Mesenchymal stem cell (in vitro differentiated cells and primary cell): ENCODE data around the gene COL4A1.

Experiments
- DNase-seq: peaks from one replicate; pipeline ENCODE4 v3.0.0-alpha.2; 2013
- H2AFZ ChIP-seq: one replicate; pipeline ENCODE4 v1.6.1; 2013; ENCODE audit warnings: low read depth, mild to moderate bottlenecking, control low read depth, inconsistent platforms, low read length, moderate library complexity
- H2AK5ac ChIP-seq: 2 replicates; pipeline ENCODE4 v1.6.1; 2013; ENCODE audit warnings: low read length, moderate library complexity, mild to moderate bottlenecking, inconsistent platforms; ENCODE audit not compliant: severe bottlenecking
- H2BK120ac ChIP-seq: one replicate; pipeline ENCODE4 v1.6.1; 2013; ENCODE audit warnings: low read depth, mild to moderate bottlenecking, inconsistent platforms, low read length, moderate library complexity
- H2BK12ac ChIP-seq, 2 experiments: one replicate each; pipeline ENCODE4 v1.6.1; 2013; ENCODE audit warnings: inconsistent platforms in 2 of 2, low read length in 2 of 2, mild to moderate bottlenecking in 2 of 2, moderate library complexity in 2 of 2, control low read depth in 1 of 2
- H2BK15ac ChIP-seq: one replicate; pipeline ENCODE4 v1.6.1; 2013; ENCODE audit warnings: mild to moderate bottlenecking, low read depth, inconsistent platforms; ENCODE audit not compliant: poor library complexity, severe bottlenecking
- H2BK5ac ChIP-seq: 2 replicates; pipeline ENCODE4 v1.6.1; 2013; ENCODE audit warnings: low read depth, mild to moderate bottlenecking, low read length, control low read depth, inconsistent platforms; ENCODE audit not compliant: poor library complexity, severe bottlenecking
- H3K14ac ChIP-seq, 2 experiments: one replicate each; pipeline ENCODE4 v1.6.1; 2013; ENCODE audit warnings: inconsistent platforms in 2 of 2, low read length in 2 of 2, control low read depth in 1 of 2, mild to moderate bottlenecking in 1 of 2, moderate library complexity in 1 of 2
- H3K18ac ChIP-seq, 2 experiments: one replicate each; pipeline ENCODE4 v1.6.1; 2013; ENCODE audit warnings: inconsistent platforms in 2 of 2, low read length in 2 of 2, control low read depth in 1 of 2, low read depth in 1 of 2, mild to moderate bottlenecking in 1 of 2
- H3K23ac ChIP-seq, 2 experiments: one replicate each; pipeline ENCODE4 v1.6.1; 2013; ENCODE audit warnings: inconsistent platforms in 2 of 2, low read length in 2 of 2, mild to moderate bottlenecking in 2 of 2, moderate library complexity in 2 of 2, control low read depth in 1 of 2
- H3K27ac ChIP-seq: 2 replicates; pipeline ENCODE4 v1.5.1; 2013; ENCODE audit warnings: mild to moderate bottlenecking, moderate library complexity, low read length, control low read depth, inconsistent platforms; ENCODE audit not compliant: poor library complexity, severe bottlenecking
- H3K27me3 ChIP-seq, 2 experiments: 2 replicates each; pipeline versions ENCODE4 v1.6.1 to v1.7.0; 2013; ENCODE audit warnings: low read length in 2 of 2, mild to moderate bottlenecking in 2 of 2, moderate library complexity in 2 of 2, control low read depth in 1 of 2, inconsistent platforms in 1 of 2; ENCODE audit not compliant: control insufficient read depth in 1 of 2, insufficient read depth in 1 of 2
- H3K36me3 ChIP-seq, 2 experiments: 2 replicates each; pipeline versions ENCODE4 v1.6.1 to v1.7.0; 2013; ENCODE audit warnings: low read length in 2 of 2, control low read depth in 1 of 2, inconsistent platforms in 1 of 2, low read depth in 1 of 2, mild to moderate bottlenecking in 1 of 2; ENCODE audit not compliant: insufficient read depth in 2 of 2, control insufficient read depth in 1 of 2
- H3K4ac ChIP-seq, 2 experiments: one replicate each; pipeline ENCODE4 v1.6.1; 2013; ENCODE audit warnings: inconsistent platforms in 2 of 2, low read length in 2 of 2, mild to moderate bottlenecking in 2 of 2, moderate library complexity in 2 of 2, control low read depth in 1 of 2, low read depth in 1 of 2
- H3K4me1 ChIP-seq: 2 replicates; pipeline ENCODE4 v1.6.1; 2013; ENCODE audit warnings: low read depth, low read length, control low read depth; ENCODE audit not compliant: control insufficient read depth, insufficient read depth
- H3K4me2 ChIP-seq: 2 replicates; pipeline ENCODE4 v1.6.1; 2013; ENCODE audit warnings: low read length, mild to moderate bottlenecking, inconsistent platforms; ENCODE audit not compliant: poor library complexity, severe bottlenecking
- H3K4me3 ChIP-seq, 2 experiments: 2 replicates each; pipeline versions ENCODE4 v1.5.1 to v1.7.0; 2013; ENCODE audit warnings: low read length in 2 of 2, mild to moderate bottlenecking in 2 of 2, control low read depth in 1 of 2, low read depth in 1 of 2; ENCODE audit not compliant: insufficient read depth in 1 of 2
- H3K79me1 ChIP-seq: replicated peaks from 2 replicates; pipeline ENCODE4 v1.6.1; 2013; ENCODE audit warnings: mild to moderate bottlenecking, control low read depth, low read length, inconsistent platforms; ENCODE audit not compliant: poor library complexity, severe bottlenecking
- H3K9ac ChIP-seq: 2 replicates; pipeline ENCODE4 v1.7.0; 2013; ENCODE audit warnings: mild to moderate bottlenecking, low read length, moderate library complexity
- H3K9me3 ChIP-seq: 2 replicates; pipeline ENCODE4 v1.7.0; 2013; ENCODE audit warnings: mild to moderate bottlenecking, low read length; ENCODE audit not compliant: control insufficient read depth
- H4K8ac ChIP-seq: one replicate; pipeline ENCODE4 v1.6.1; 2013; ENCODE audit warnings: inconsistent platforms, mild to moderate bottlenecking, low read length, moderate library complexity
- H4K91ac ChIP-seq: one replicate; pipeline ENCODE4 v1.6.1; 2013; ENCODE audit warnings: mild to moderate bottlenecking, low read length, inconsistent platforms
- WGBS: methylation state at CpG from one replicate; pipeline ENCODE4 v1.1.7; 2013; ENCODE audit warnings: mixed read lengths; 5-methylcytosine and 5-hydroxymethylcytosine counted together

The COL4A1 gene

DNA sequence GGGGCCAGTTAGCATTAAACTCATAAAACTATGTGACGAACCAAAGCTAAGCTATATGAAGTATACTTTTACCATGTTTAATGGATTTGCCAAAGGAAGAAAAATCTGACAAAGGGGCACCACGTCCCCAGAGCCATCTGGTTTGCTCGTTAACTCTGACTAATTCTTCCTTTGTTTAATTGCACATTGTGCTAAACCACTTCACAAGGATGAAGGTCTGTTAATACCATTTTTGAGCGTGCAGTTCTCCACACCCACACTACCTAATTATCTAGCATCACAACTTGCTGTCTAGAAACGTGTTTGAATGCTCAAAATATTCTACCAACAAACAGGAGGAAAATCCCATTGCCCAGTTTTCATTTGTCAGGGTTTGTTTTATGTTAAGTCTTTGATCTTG, 74.8 kb downstream of the COL4A1 start:
- Histone ChIP-seq H3K9ac (peak overlapping the region; percentile 82), H2BK120ac (no peak overlapping the region), H3K14ac (no peak overlapping the region), H3K23ac (no peak overlapping the region), H3K18ac (no peak overlapping the region), H3K79me1 (peaks cover 30% of the 10 kb centered on the region), H2AK5ac (no peak overlapping the region), H3K4me1 (peaks cover 23% of the 10 kb centered on the region), H3K9me3 (no peaks in the 10 kb centered on the region), H2BK15ac (no peak overlapping the region), H3K36me3 (peaks cover 0 to 40% of the 10 kb centered on the region in 2 experiments), H3K27me3 (no peaks in the 10 kb centered on the region), H2BK5ac (no peak overlapping the region), H4K8ac (no peak overlapping the region), H3K4me2 (no peak overlapping the region), H3K27ac (no peak overlapping the region), H2AFZ (no peak overlapping the region), H3K4me3 (peak overlapping the region in 1 of 2 experiments; percentile 79), H3K4ac (no peak overlapping the region), H4K91ac (no peak overlapping the region), H2BK12ac (no peak overlapping the region)
- WGBS, result 69% methylated on average over 4 of the region's 5 CpGs
- DNase-seq, result no peak

DNA sequence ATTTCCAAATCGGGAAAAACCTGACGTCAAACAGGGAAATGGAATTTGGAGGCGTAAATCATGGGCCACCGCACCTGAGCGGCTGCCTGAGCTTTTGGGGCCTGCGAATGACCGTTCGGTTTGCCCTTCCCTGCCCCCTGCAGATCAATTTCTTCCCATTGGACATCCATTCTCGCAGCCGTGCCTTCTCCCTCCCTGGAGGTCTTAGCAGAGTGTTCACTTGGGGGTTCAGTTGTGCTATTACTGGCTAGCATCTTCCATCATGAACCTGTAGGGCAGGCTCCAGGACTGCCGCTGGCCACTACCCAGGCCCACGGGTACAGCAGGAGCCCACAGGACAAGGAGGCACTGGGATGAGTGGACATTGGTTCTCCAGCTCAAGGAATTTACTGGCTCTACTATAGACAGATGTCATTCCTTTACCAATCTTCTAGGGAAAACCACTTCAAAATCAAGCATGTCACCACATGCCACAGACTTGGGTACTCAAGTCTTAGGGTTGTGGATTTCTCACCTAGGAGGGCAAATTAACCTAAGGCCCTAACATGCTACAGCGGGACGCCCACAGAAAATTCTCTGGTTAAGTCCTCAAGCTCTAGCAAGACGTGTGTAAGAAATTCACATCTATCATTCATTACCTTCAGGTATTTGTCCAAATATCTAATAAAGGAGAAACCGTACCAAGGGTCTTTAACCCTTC, 75.5 kb downstream of the COL4A1 start:
- Histone ChIP-seq H3K79me1 (peaks cover 25% of the 10 kb centered on the region), H3K4me1 (peaks cover 23% of the 10 kb centered on the region), H3K36me3 (peaks cover 0 to 34% of the 10 kb centered on the region in 2 experiments), H3K18ac (peak overlapping the region in 1 of 2 experiments; percentile 26), H2AK5ac (no peak overlapping the region), H3K14ac (no peak overlapping the region), H2BK120ac (no peak overlapping the region), H4K8ac (no peak overlapping the region), H4K91ac (no peak overlapping the region), H3K9ac (no peak overlapping the region), H3K27me3 (no peaks in the 10 kb centered on the region), H3K27ac (no peak overlapping the region), H3K4me2 (no peak overlapping the region), H2BK12ac (peak overlapping the region in 1 of 2 experiments; percentile 40), H3K9me3 (no peaks in the 10 kb centered on the region), H3K4me3 (no peak overlapping the region), H2AFZ (no peak overlapping the region), H3K23ac (no peak overlapping the region), H2BK5ac (no peak overlapping the region), H3K4ac (no peak overlapping the region), H2BK15ac (peak overlapping the region; percentile 29)
- no peak for DNase-seq
- WGBS, result 84% methylated on average over 16 of the region's 16 CpGs

DNA sequence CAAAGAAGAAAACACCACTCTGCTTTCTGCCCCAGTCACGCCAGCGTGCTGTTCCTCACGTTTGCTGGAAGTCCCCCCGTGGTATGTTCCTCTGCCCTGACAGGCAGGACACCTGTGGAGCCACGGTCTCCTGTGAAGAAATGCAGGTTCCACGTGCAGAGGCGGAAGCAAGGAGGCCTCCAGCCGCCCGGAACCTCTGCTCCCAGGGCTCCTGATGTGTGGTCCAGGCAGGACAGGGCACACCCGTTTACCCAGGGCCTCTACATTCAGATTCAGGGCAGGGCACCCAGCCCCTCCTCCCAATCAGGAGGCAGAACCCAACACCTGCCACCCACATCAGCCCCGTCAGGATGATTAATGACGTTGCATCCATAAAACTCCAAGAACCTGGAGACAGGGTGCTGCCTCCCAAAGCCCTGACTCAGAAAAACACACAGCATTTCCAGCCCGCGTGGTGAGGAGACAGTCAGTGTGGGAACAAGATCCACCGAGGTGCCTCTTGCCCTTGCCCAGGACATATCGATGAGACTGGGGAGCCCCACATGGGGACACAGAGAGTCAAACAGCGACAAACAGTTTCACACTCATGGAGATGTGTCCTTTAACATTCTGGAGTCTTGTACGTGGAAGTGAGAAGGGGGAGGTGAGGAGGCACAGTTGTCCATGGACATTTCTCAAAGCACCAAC, 76.2 kb downstream of the COL4A1 start:
- H2AK5ac ChIP-seq, result no peak overlapping the region
- H4K91ac ChIP-seq, result peak overlapping the region; percentile 19
- peaks cover 23% of the 10 kb centered on the region for H3K4me1 ChIP-seq
- no peak overlapping the region for H3K27ac ChIP-seq
- WGBS, result 88% methylated on average over 17 of the region's 18 CpGs
- no peaks in the 10 kb centered on the region for H3K27me3 ChIP-seq
- peaks cover 0 to 31% of the 10 kb centered on the region in 2 experiments for H3K36me3 ChIP-seq
- no peak overlapping the region for H2AFZ ChIP-seq
- H2BK120ac ChIP-seq, result no peak overlapping the region
- no peak overlapping the region for H2BK15ac ChIP-seq
- peak overlapping the region in 1 of 2 experiments; percentile 18 for H2BK12ac ChIP-seq
- peak overlapping the region; percentile 21 for H4K8ac ChIP-seq
- H3K14ac ChIP-seq, result no peak overlapping the region
- DNase-seq, result no peak
- peak overlapping the region in 1 of 2 experiments; percentile 24 for H3K18ac ChIP-seq
- H3K9me3 ChIP-seq, result no peaks in the 10 kb centered on the region
- H3K4me3 ChIP-seq, result no peak overlapping the region
- H3K4me2 ChIP-seq, result no peak overlapping the region
- H3K23ac ChIP-seq, result no peak overlapping the region
- peaks cover 25% of the 10 kb centered on the region for H3K79me1 ChIP-seq
- H3K9ac ChIP-seq, result no peak overlapping the region
- H2BK5ac ChIP-seq, result no peak overlapping the region
- no peak overlapping the region for H3K4ac ChIP-seq

DNA sequence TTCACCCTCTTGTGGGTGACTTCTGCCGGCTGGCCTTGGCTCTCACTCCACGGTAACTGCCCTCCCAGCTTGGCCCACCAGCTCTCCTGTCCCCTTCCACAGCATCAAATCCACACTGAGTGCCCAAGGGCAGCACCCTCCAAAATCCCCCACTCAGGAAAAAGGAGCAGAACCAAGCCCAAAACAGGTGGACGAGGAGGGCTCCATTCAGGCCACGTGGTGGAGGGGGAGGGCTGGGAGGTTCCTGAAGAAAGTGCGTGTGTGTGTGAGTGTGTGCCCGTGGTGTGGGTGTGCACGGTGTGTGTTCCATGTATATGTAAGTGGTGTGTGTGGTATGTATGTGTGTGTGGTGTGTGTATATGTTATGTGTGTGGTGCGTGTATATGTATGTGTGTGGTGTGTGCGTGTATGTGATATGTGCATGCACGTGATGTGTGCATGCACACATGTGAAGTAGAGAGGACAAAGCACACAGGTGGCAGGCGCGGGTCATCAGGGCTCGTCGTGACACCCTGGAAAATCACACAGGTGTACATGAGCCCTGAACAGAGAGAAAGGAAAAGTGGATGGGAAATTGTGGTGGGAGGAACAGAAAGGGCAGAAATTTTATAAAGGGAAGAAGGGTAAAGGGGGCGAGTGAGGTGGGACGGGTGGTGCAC, 76.9 kb downstream of the COL4A1 start:
- no peak for DNase-seq
- no peak overlapping the region for H3K4me3 ChIP-seq
- 88% methylated on average over 16 of the region's 16 CpGs for WGBS
- peak overlapping the region; percentile 10 for H2AK5ac ChIP-seq
- peaks cover 25% of the 10 kb centered on the region for H3K79me1 ChIP-seq
- peaks cover 25% of the 10 kb centered on the region for H3K4me1 ChIP-seq
- peak overlapping the region in 1 of 2 experiments; percentile 12 for H3K14ac ChIP-seq
- no peak overlapping the region for H3K18ac ChIP-seq
- H2BK120ac ChIP-seq, result no peak overlapping the region
- H3K4ac ChIP-seq, result no peak overlapping the region
- H2BK15ac ChIP-seq, result no peak overlapping the region
- H3K9me3 ChIP-seq, result no peaks in the 10 kb centered on the region
- no peak overlapping the region for H3K4me2 ChIP-seq
- no peak overlapping the region for H3K23ac ChIP-seq
- H4K91ac ChIP-seq, result peak overlapping the region; percentile 14
- H2BK5ac ChIP-seq, result no peak overlapping the region
- H2AFZ ChIP-seq, result no peak overlapping the region
- H3K27me3 ChIP-seq, result no peaks in the 10 kb centered on the region
- H2BK12ac ChIP-seq, result peak overlapping the region in 1 of 2 experiments; percentile 38
- H3K27ac ChIP-seq, result peak overlapping the region; percentile 8
- H3K9ac ChIP-seq, result no peak overlapping the region
- no peak overlapping the region for H4K8ac ChIP-seq
- H3K36me3 ChIP-seq, result peaks cover 0 to 33% of the 10 kb centered on the region in 2 experiments
